GM20000 (cell line): ENCODE results near the gene MAGI3.

Experiments used
- DNase-seq: peaks from one replicate; pipeline ENCODE4 v3.0.0; 2012; ENCODE audit warnings: low spot score
- TF ChIP-seq, protein P1 (sequence below): IDR thresholded peaks from 2 replicates; pipeline ENCODE4 v1.5.1; 2012; ENCODE audit warnings: mild to moderate bottlenecking, control low read depth; ENCODE audit errors: extremely low read depth, missing control alignments

MAGI3 gene

DNA sequence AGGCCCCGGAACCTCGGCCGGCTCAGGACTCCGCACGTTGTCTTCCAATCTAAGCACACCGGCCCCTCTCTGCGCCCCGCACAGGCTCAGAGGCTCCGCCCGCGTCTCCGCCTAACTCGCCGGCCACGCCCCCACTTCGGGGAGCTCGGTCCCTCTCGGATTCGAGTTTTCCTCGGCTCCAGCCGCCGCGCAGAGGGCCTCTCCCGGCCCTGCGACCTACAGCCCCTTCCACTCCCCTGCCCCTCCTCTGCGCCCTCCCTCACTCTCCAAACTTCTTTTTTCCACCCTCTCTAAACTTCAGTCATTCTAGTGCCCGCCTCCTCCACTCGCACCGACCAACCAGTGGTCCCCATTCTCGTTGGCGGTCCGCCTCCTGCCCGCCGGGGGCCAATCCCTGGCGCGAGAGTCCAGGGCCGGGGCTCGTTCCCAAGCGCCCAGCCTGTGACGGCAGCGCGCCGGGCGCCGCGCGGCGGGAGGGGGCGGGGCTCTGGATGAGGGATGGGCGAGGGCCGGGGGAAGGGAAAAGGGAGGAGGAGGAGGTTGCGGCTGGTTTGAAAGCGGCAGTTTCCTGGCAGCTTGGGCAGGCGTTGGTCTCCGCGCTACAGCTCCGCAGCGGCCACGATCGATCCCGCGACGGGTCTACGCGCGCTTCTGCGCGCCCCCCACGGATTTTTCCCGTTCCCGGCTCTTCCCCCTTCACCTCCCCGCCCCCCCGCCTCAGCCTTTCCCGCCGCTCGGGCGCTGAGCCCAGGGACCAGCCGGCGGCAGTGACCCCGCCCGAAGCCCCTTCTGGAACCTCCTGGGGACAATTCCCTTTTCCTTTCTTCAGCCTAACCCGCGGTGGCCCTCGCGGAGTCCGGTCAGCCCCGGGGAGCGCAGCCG lies at the start of gene MAGI3:
Gene MAGI3, plus strand, starts transcription at position 563 of the 882 bp plus-strand sequence. CDS start 519 bp downstream, outside the sequence.
- DNase-seq, result peak; percentile 93
- TF ChIP-seq, protein P1, sequence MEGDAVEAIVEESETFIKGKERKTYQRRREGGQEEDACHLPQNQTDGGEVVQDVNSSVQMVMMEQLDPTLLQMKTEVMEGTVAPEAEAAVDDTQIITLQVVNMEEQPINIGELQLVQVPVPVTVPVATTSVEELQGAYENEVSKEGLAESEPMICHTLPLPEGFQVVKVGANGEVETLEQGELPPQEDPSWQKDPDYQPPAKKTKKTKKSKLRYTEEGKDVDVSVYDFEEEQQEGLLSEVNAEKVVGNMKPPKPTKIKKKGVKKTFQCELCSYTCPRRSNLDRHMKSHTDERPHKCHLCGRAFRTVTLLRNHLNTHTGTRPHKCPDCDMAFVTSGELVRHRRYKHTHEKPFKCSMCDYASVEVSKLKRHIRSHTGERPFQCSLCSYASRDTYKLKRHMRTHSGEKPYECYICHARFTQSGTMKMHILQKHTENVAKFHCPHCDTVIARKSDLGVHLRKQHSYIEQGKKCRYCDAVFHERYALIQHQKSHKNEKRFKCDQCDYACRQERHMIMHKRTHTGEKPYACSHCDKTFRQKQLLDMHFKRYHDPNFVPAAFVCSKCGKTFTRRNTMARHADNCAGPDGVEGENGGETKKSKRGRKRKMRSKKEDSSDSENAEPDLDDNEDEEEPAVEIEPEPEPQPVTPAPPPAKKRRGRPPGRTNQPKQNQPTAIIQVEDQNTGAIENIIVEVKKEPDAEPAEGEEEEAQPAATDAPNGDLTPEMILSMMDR, result no peak

DNA sequence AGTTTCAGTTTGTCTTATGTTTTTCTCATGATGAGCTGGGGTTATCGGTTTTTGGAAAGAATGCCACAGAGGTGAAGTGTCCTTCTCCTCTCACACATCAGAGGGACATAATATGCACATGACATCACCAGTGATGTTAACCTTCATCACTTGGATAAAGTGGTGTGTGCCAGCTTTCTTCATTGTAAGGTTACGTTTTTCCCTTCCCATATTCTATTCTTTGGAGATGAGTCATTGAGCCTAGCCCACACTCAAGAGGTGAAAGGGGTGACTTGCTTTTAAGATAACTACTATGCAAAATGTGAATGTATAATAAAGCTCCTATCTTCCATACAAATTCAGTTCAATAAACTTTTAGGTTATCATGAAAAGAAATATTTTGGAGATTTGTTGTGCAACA lies 36.7 kb upstream of the MAGI3 start:
- DNase-seq, result no peak
- TF ChIP-seq, protein P1, result no peak

DNA sequence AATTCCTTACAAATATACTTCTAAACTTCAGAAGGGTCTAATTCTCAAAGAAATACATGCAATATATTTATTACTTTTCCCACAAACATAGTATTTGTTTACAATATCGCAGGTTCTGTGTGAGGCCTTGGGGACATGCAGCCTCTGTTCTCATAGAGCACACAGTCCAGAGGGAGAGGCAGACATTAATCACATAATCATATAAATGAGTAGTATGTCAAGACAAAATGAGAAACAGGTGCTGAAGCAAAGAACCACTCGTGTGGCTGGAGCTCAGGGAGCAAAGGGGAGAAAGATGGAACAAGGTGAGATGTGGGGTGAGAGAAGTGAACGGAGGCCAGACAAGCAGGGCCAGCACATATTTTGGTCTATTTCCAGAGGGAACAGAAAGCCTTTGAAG lies 26.4 kb upstream of the MAGI3 start:
- no peak for DNase-seq
- TF ChIP-seq, protein P1, result no peak

DNA sequence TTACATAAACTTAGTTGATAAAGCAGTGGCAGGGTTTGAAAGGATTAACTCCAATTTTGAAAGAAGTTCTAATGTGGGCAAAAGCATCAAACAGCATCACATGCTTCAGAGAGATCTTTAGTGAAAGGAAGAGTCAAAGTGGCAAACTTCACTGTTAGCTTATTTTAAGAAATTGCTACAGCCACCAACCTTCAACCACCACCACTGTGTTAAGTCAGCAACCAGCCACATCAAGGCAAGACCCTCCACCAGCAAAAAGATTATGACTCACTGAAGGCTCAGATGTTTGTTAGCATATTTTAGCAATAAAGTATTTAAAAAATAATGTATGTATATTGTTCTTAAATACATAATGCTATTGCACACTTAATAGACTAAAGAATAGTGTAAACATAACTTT lies 21.3 kb upstream of the MAGI3 start:
- TF ChIP-seq, protein P1, result no peak
- no peak for DNase-seq

DNA sequence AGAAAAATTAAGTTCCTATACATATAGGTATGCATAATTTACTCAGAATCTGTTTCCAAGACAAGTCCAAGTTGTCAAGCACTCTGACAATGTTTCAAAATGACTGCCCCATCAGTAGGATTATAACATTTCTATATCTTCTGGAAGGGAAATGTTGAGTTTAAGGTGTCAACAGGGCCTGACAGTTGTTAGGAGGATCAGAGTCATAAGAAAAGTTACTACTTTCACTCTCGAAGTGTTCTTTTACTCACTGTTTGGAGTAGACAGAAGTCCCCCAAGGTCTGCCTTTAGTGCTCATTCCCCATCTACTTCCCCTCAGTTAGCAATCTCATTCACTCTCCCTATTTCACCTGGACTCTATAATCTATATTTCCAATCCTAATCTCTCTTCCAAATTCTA lies 20.6 kb upstream of the MAGI3 start:
- TF ChIP-seq, protein P1, result no peak

DNA sequence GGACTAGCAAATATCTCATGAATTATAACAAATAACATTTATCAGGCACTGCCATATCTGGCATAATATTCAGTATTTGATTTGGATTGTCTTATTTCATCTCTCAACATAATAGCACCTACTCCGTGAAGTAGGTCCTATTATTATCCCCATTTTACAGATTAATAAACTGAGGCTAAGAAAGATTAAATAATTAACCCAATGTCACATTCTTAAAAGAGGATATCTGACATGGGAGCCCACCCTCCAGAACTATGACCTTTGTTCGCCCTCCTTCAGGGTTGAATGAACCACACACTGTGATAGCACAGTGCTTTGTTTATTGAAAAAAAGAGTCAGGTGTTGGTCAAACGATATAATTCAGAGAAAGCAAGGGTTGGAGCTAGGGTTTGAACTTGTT lies 19.4 kb upstream of the MAGI3 start:
- TF ChIP-seq, protein P1, result no peak

More for the DNA sequence above, 20.6 kb upstream of the MAGI3 start:
- no peak for DNase-seq

DNA sequence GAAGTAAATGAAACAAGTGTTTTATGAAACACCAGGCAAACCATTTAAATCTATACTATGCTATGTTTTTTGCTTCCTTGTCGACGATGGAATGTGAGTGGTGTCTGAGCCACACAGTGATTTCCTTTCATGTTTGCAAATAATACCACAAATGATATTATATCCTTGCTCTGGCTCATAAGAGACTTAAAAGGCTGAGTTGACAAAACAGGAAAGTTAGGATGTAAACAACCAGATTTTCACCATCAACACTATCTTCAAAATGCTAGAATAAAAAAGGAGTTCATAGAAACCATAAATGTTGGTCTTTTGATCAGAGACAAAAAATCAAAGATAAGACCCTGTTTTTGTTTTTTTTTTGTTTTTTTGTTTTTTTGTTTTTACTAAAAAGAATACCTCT lies 17.8 kb upstream of the MAGI3 start:
- DNase-seq, result no peak
- TF ChIP-seq, protein P1, result no peak

More for the DNA sequence above, 19.4 kb upstream of the MAGI3 start:
- no peak for DNase-seq
